H1 (cell line): ENCODE results near the gene LDLRAD3. TPM values are rescaled to one million over a fixed set of nuclear protein-coding genes. Genes with fewer than 3 reads are reported as not detected.

Experiments
- CHD2 ChIP-seq: IDR thresholded peaks from 2 replicates; pipeline ENCODE4 v1.6.1; 2012; ENCODE audit warnings: low read length, improper control_type of control experiment
- EP300 ChIP-seq, 2 experiments: IDR thresholded peaks; 1 replicate in 1 of 2; 2 replicates in 1 of 2; pipeline ENCODE4 v1.6.1; 2011 to 2012; ENCODE audit warnings: low read depth in 2 of 2, low read length in 2 of 2, mild to moderate bottlenecking in 2 of 2, borderline replicate concordance in 1 of 2, inconsistent platforms in 1 of 2, moderate library complexity in 1 of 2
- polyA plus RNA-seq, 7 experiments: library from polyadenylated mRNA; depleted of rRNA in 3 of 7; stranded (reverse) in 5 of 7; unstranded in 2 of 7; fragments of >200 nt in 5 of 7; fragments of 200-250 nt in 2 of 7; gene quantifications; 1 replicate in 5 of 7; 2 replicates in 1 of 7; 4 replicates in 1 of 7; pipeline versions ENCODE4 v1.2.1 to v1.2.3, GENCODE V29; 2011 to 2013; ENCODE audit warnings: missing spikeins in 2 of 7, mixed read lengths in 2 of 7
- total RNA-seq: library from RNA; stranded (reverse); fragmentation: NEBNext Ultra II Directional; extraction: Animal tissue kit (Norgen Biotek cat#: 25700); gene quantifications from 2 replicates; pipeline ENCODE4 v1.2.1, GENCODE V29; 2021

LDLRAD3 gene
- total and polyA plus RNA-seq, 2 of the 8 experiments (the other 6 are each of a cell fraction or from before 2014, with no cell fraction given), result 18.6 to 22.8 TPM

DNA sequence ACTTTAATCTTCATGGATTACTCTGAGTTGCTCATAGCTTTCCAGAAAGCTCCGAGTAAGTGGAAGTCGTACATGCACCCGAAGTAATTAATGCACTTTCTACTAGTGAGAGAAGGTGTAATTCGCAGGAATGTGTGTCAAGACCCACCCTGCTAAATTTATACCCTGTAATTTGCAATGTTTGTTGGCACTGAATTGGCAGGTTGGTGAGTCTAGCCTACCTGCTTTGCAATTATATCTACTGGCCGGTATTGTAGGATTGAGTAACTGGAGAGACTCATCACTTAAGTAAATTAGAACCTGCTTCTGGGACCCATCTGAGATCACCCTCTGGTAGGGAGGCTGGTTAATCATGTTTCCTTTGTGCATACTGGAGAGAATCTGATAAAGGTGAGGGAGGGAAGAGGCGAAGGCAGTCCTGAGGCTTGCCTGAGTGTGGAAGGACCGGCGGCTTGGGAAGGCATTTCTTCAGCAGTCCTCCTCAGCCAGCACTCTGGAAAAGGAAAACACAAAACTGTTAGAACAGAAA, 63.3 kb downstream of the LDLRAD3 start (continued):
- TF ChIP-seq EP300 (IDR thresholded peaks at IDR 0.05; ENCODE audit: borderline replicate concordance in 1 of 2, low read depth in 2 of 2, low read length in 2 of 2) (no peak), CHD2 (no peak)
